K562 treated with DMSO at 1 percent for 24 hours (cell line): ENCODE measurements around the gene CCDC54. TPM values are rescaled to one million over a fixed set of nuclear protein-coding genes. Genes with fewer than 3 reads are reported as not detected.

ENCODE experiments used
- total RNA-seq: library from RNA; unstranded; fragments of 300-600 nt; gene quantifications from 2 replicates; pipeline ENCODE4 v1.2.3, GENCODE V29; 2022; ENCODE audit warnings: low read depth; ENCODE audit not compliant: insufficient read depth

The CCDC54 gene
- total RNA-seq, result not detected in 2 replicates

DNA sequence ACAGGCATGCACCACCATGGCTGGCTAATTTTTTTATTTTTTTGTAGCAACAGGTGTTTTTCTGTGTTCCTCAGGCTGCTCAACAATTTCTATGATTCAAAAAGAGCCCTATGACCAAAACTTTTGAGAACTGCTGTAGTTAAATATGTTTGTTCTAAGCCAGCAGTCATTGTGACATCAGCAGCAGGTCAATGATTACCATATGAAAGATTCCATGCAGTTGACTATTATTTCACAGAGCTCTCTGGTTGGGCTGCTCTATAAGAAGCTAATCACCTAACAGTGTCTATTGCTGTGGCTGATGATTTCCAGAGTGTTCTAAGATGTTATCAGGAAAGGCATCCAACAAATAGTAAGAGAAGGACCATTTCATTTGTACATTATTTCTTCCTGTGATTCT lies at the start of gene CCDC54:
CCDC54 (plus strand) TSS at position 289 of the 400 bp plus-strand sequence. CDS start 149 bp downstream, outside the sequence.

Other genes with a start within 250 kb of the CCDC54 start
- gene BBX, start 145.5 kb downstream of the CCDC54 start, total RNA-seq, result 6.4 and 10.7 TPM in 2 replicates